HUES48 (cell line): Measurements from ENCODE around the gene MAN2A1.

Source experiments
- H3K27ac ChIP-seq: one replicate; pipeline ENCODE4 v1.7.0; 2013; ENCODE audit warnings: low read depth, low read length, inconsistent platforms
- H3K27me3 ChIP-seq: 2 replicates; pipeline ENCODE4 v1.6.1; 2013; ENCODE audit warnings: mild to moderate bottlenecking, low read length; ENCODE audit not compliant: control insufficient read depth, insufficient read depth
- H3K36me3 ChIP-seq: 2 replicates; pipeline ENCODE4 v1.6.1; 2013; ENCODE audit warnings: low read length; ENCODE audit not compliant: control insufficient read depth, insufficient read depth
- H3K4me1 ChIP-seq: 2 replicates; pipeline ENCODE4 v1.6.1; 2013; ENCODE audit warnings: mild to moderate bottlenecking, low read length; ENCODE audit not compliant: control insufficient read depth, insufficient read depth
- H3K4me3 ChIP-seq: 2 replicates; pipeline ENCODE4 v1.5.1; 2013; ENCODE audit warnings: mild to moderate bottlenecking, low read depth, low read length
- H3K9ac ChIP-seq: 2 replicates; pipeline ENCODE4 v1.6.1; 2013; ENCODE audit warnings: mild to moderate bottlenecking, low read depth, low read length, moderate library complexity
- H3K9me3 ChIP-seq: 2 replicates; pipeline ENCODE4 v1.6.1; 2013; ENCODE audit warnings: low read length; ENCODE audit not compliant: control insufficient read depth, insufficient read depth

Gene MAN2A1

DNA sequence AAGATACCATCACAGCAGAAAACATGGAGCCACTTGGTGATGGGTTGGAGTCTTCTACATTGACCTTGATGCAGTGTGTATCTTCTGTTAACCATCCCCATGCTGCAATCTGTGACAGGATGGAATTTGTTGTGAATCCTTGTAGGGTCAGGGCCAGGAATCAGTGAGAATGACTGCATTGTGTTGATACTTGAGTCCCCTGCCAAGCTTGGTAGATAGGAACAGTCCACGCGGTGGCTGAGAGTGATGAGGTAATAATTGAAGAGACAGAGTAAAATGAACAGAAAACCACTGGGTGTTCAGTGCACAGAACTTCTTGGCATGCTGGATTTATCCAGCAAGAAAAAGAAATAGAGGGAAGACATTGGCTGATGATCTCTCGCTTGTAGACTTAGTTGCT lies 217.5 kb downstream of the MAN2A1 start:
- peaks cover 7% of the 10 kb centered on the region; the same call in 1 of the 2 replicates for H3K4me1 ChIP-seq
- H3K4me3 ChIP-seq, result no peak overlapping the region
- H3K9me3 ChIP-seq, result no peaks in the 10 kb centered on the region
- H3K27me3 ChIP-seq, result no peaks in the 10 kb centered on the region
- H3K27ac ChIP-seq, result no peak overlapping the region
- no peaks in the 10 kb centered on the region for H3K36me3 ChIP-seq
- H3K9ac ChIP-seq, result no peak overlapping the region

DNA sequence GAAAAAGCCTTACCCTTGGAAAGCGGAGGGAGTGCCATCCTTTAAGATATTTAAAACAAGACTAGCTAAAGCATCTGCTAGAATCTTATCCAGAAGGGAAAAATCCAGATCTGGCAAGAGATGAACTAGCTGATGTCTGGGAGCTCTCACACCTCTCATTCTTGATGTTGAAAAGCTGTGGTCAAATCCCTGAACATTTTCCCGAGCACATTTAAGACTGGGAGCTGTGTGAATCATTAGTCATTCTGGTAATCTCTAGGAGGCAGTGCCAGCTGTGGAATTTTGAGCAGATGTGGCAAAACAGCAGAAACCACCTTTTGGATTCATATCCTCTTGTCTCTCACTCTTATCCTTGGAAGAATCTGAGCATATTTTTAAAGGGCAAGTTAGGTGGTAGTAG lies 218.0 kb downstream of the MAN2A1 start:
- no peak overlapping the region for H3K27ac ChIP-seq
- H3K36me3 ChIP-seq, result no peaks in the 10 kb centered on the region
- no peaks in the 10 kb centered on the region for H3K9me3 ChIP-seq
- peaks cover 7% of the 10 kb centered on the region; the same call in 1 of the 2 replicates for H3K4me1 ChIP-seq
- no peak overlapping the region for H3K4me3 ChIP-seq
- H3K9ac ChIP-seq, result no peak overlapping the region
- H3K27me3 ChIP-seq, result no peaks in the 10 kb centered on the region

GRCh38 chr5:109908366-109908765 lies 218.6 kb downstream of the MAN2A1 start:
- no peak overlapping the region for H3K27ac ChIP-seq
- no peaks in the 10 kb centered on the region for H3K9me3 ChIP-seq
- H3K27me3 ChIP-seq, result no peaks in the 10 kb centered on the region
- peaks cover 7% of the 10 kb centered on the region; the same call in 1 of the 2 replicates for H3K4me1 ChIP-seq
- H3K36me3 ChIP-seq, result no peaks in the 10 kb centered on the region
- no peak overlapping the region for H3K4me3 ChIP-seq
- H3K9ac ChIP-seq, result no peak overlapping the region

DNA sequence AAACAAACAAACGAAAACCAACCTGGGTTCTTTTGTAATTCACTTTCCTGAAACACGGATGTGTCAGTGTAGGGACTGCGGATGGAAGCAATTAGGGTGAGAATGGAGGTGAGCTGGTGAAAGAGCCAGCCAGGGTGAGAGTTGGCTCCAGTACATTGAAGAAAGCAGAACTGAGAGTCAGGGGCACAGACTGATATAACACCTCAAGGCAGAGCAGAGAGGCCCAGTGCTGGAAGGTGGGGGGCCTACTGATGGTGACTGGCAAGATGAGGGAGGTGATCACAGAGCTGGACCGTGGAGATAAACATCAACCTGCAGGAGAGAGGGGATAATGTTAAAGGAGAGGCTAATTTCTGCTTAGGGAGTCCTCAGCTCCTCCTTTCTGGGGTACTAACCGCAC lies 221.1 kb downstream of the MAN2A1 start:
- Histone ChIP-seq H3K4me3 (no peak overlapping the region), H3K36me3 (no peaks in the 10 kb centered on the region), H3K4me1 (peaks cover 7% of the 10 kb centered on the region; the same call in 1 of the 2 replicates), H3K9me3 (no peaks in the 10 kb centered on the region), H3K9ac (no peak overlapping the region), H3K27me3 (no peaks in the 10 kb centered on the region), H3K27ac (no peak overlapping the region)

DNA sequence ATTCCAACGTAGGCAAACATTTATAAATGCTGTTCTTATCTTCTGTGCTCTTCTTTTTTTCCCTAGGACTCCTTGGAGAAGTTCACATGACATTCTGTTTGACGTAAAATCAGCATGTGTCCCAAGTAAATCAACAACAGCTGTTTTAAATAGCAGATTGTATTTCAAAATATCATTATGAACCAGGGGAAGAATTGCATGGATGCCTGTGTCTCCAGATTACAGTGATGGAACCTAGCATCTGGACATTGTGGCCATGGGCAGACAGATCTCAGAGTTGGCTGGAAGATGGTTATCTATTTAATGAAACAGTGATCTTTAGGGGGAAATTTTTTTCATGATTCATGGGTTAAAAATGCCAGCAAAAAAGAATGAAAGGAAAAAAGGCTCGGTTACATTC lies 222.0 kb downstream of the MAN2A1 start:
- Histone ChIP-seq H3K27me3 (no peaks in the 10 kb centered on the region), H3K36me3 (no peaks in the 10 kb centered on the region), H3K4me1 (peaks cover 7% of the 10 kb centered on the region; the same call in 1 of the 2 replicates), H3K9me3 (no peaks in the 10 kb centered on the region), H3K9ac (no peak overlapping the region), H3K27ac (no peak overlapping the region), H3K4me3 (no peak overlapping the region)

- Histone ChIP-seq H3K4me3 (no peak overlapping the region), H3K9ac (no peak overlapping the region), H3K4me1 (peaks cover 7% of the 10 kb centered on the region; the same call in 1 of the 2 replicates), H3K27me3 (no peaks in the 10 kb centered on the region), H3K27ac (no peak overlapping the region), H3K36me3 (no peaks in the 10 kb centered on the region), H3K9me3 (no peaks in the 10 kb centered on the region)
Measured at GRCh38 chr5:109914906-109915305, 225.2 kb downstream of the MAN2A1 start.

- no peak overlapping the region for H3K9ac ChIP-seq
- no peaks in the 10 kb centered on the region for H3K9me3 ChIP-seq
- no peak overlapping the region for H3K4me3 ChIP-seq
- no peaks in the 10 kb centered on the region for H3K4me1 ChIP-seq
- no peaks in the 10 kb centered on the region for H3K27me3 ChIP-seq
- H3K27ac ChIP-seq, result no peak overlapping the region
- H3K36me3 ChIP-seq, result no peaks in the 10 kb centered on the region
Measured at GRCh38 chr5:109916481-109917153, 226.9 kb downstream of the MAN2A1 start.
